ENCODE data around the gene ABCC1. TPM values are rescaled to one million over a fixed set of nuclear protein-coding genes. Genes with fewer than 3 reads are reported as not detected.
"Not testable (repeated sequence)": the region's sequence is repeated elsewhere in the genome, so short reads cannot be mapped to it uniquely, and the experiment has no call there.

ABCC1 gene
- total RNA-seq, 2 experiments from 2014 or later: 46.0 to 46.9 TPM

- DNase-seq (no peak), ATAC-seq (no peak)
- Mint-ChIP-seq H3K4me1 (ENCODE audit: low read depth) (no peaks in the 10 kb centered on the region), H3K4me3 (no peak overlapping the region), H3K36me3 (ENCODE audit: low read depth) (no peaks in the 10 kb centered on the region), H3K27me3 (ENCODE audit: low read depth) (peaks cover 8% of the 10 kb centered on the region), H3K27ac (no peak overlapping the region), H3K9me3 (ENCODE audit: insufficient read depth) (peaks cover 4% of the 10 kb centered on the region)
- ChIA-PET CTCF (no interaction called here), POLR2A (no interaction called here)
Measured at GRCh38 chr16:15919331-15919730, 30.1 kb upstream of the ABCC1 start.

- Mint-ChIP-seq H3K9me3 (ENCODE audit: insufficient read depth) (no peaks in the 10 kb centered on the region), H3K36me3 (ENCODE audit: low read depth) (no peaks in the 10 kb centered on the region), H3K4me1 (ENCODE audit: low read depth) (no peaks in the 10 kb centered on the region), H3K27ac (no peak overlapping the region), H3K27me3 (ENCODE audit: low read depth) (peaks cover 8% of the 10 kb centered on the region), H3K4me3 (no peak overlapping the region)
- no peak for DNase-seq
- ChIA-PET POLR2A (no interaction called here), CTCF (no interaction called here)
- ATAC-seq: no peak
Measured at GRCh38 chr16:15924996-15925395, 24.4 kb upstream of the ABCC1 start.

- Mint-ChIP-seq H3K27me3 (ENCODE audit: low read depth) (peaks cover 3% of the 10 kb centered on the region), H3K36me3 (ENCODE audit: low read depth) (no peaks in the 10 kb centered on the region), H3K4me1 (ENCODE audit: low read depth) (no peaks in the 10 kb centered on the region), H3K4me3 (no peak overlapping the region), H3K27ac (no peak overlapping the region), H3K9me3 (ENCODE audit: insufficient read depth) (no peaks in the 10 kb centered on the region)
- ATAC-seq (no peak), DNase-seq (no peak)
- CTCF ChIA-PET: no interaction called here
- POLR2A ChIA-PET: no interaction called here
Measured at GRCh38 chr16:15925631-15926030, 23.8 kb upstream of the ABCC1 start.

- Mint-ChIP-seq H3K36me3 (ENCODE audit: low read depth) (no peaks in the 10 kb centered on the region), H3K4me3 (no peak overlapping the region), H3K27me3 (ENCODE audit: low read depth) (peaks cover 4% of the 10 kb centered on the region), H3K9me3 (ENCODE audit: insufficient read depth) (no peaks in the 10 kb centered on the region), H3K27ac (no peak overlapping the region), H3K4me1 (ENCODE audit: low read depth) (no peaks in the 10 kb centered on the region)
- ChIA-PET POLR2A (no interaction called here), CTCF (no interaction called here)
- ATAC-seq (no peak), DNase-seq (no peak)
Measured at GRCh38 chr16:15928261-15929104, 20.9 kb upstream of the ABCC1 start.

- Mint-ChIP-seq H3K27ac (no peak overlapping the region), H3K27me3 (ENCODE audit: low read depth) (peaks cover 11% of the 10 kb centered on the region), H3K9me3 (ENCODE audit: insufficient read depth) (no peaks in the 10 kb centered on the region), H3K36me3 (ENCODE audit: low read depth) (no peaks in the 10 kb centered on the region), H3K4me3 (no peak overlapping the region), H3K4me1 (ENCODE audit: low read depth) (no peaks in the 10 kb centered on the region)
- DNase-seq (no peak), ATAC-seq (no peak)
- POLR2A ChIA-PET: no interaction called here
- CTCF ChIA-PET: no interaction called here
Measured at GRCh38 chr16:15932939-15933338, 16.5 kb upstream of the ABCC1 start.

GRCh38 chr16:15933781-15934180, 15.6 kb upstream of the ABCC1 start:
- ATAC-seq (no peak), DNase-seq (no peak)
- no peaks in the 10 kb centered on the region for H3K36me3 Mint-ChIP-seq (ENCODE audit: low read depth)
- ChIA-PET CTCF (no interaction called here), POLR2A (interaction anchor here (0.6 kb wide), 1 partner anchor 76 kb away, joined by 3 read pairs; no protein-coding TSS in a partner anchor)
- peaks cover 11% of the 10 kb centered on the region for H3K27me3 Mint-ChIP-seq (ENCODE audit: low read depth)
- no peaks in the 10 kb centered on the region for H3K9me3 Mint-ChIP-seq (ENCODE audit: insufficient read depth)
- no peak overlapping the region for H3K4me3 Mint-ChIP-seq
- H3K4me1 Mint-ChIP-seq (ENCODE audit: low read depth): no peaks in the 10 kb centered on the region
- no peak overlapping the region for H3K27ac Mint-ChIP-seq

GRCh38 chr16:15934991-15935390, 14.4 kb upstream of the ABCC1 start:
- Mint-ChIP-seq H3K36me3 (ENCODE audit: low read depth) (no peaks in the 10 kb centered on the region), H3K9me3 (ENCODE audit: insufficient read depth) (no peaks in the 10 kb centered on the region), H3K27ac (no peak overlapping the region), H3K4me1 (ENCODE audit: low read depth) (peaks cover 6% of the 10 kb centered on the region), H3K4me3 (no peak overlapping the region), H3K27me3 (ENCODE audit: low read depth) (peaks cover 11% of the 10 kb centered on the region)
- ChIA-PET POLR2A (no interaction called here), CTCF (no interaction called here)
- ATAC-seq (no peak), DNase-seq (no peak)

- ATAC-seq; H3K36me3 Mint-ChIP-seq (ENCODE audit: low read depth); H3K27ac Mint-ChIP-seq; H3K9me3 Mint-ChIP-seq (ENCODE audit: insufficient read depth); DNase-seq; H3K4me3 Mint-ChIP-seq; POLR2A ChIA-PET: not testable (repeated sequence)
- CTCF ChIA-PET: interaction anchor here (1.5 kb wide), 1 partner anchor 49 kb away, joined by 3 read pairs; the partner anchor contains the start of gene CEP20
- Mint-ChIP-seq H3K27me3 (ENCODE audit: low read depth) (peaks cover 11% of the 10 kb centered on the region), H3K4me1 (ENCODE audit: low read depth) (peaks cover 18% of the 10 kb centered on the region)
Measured at GRCh38 chr16:15936809-15937208, 12.6 kb upstream of the ABCC1 start.

- POLR2A ChIA-PET: no interaction called here
- H3K9me3 Mint-ChIP-seq (ENCODE audit: insufficient read depth): no peaks in the 10 kb centered on the region
- CTCF ChIA-PET: no interaction called here
- no peak for DNase-seq
- H3K4me3 Mint-ChIP-seq: no peak overlapping the region
- ATAC-seq: no peak
- peaks cover 31% of the 10 kb centered on the region for H3K4me1 Mint-ChIP-seq (ENCODE audit: low read depth)
- no peaks in the 10 kb centered on the region for H3K36me3 Mint-ChIP-seq (ENCODE audit: low read depth)
- no peak overlapping the region for H3K27ac Mint-ChIP-seq
- H3K27me3 Mint-ChIP-seq (ENCODE audit: low read depth): no peaks in the 10 kb centered on the region
Measured at GRCh38 chr16:15942931-15943690, 6.3 kb upstream of the ABCC1 start.

- DNase-seq (no peak), ATAC-seq (no peak)
- ChIA-PET CTCF (interaction anchor here (1.2 kb wide), 1 partner anchor 15 kb away, joined by 3 read pairs; no protein-coding TSS in a partner anchor), POLR2A (interaction anchor here (1.0 kb wide), 1 partner anchor 85 kb away, joined by 3 read pairs; no protein-coding TSS in a partner anchor)
- Mint-ChIP-seq H3K4me1 (ENCODE audit: low read depth) (peaks cover 27% of the 10 kb centered on the region), H3K9me3 (ENCODE audit: insufficient read depth) (no peaks in the 10 kb centered on the region), H3K36me3 (ENCODE audit: low read depth) (peaks cover 5% of the 10 kb centered on the region), H3K4me3 (no peak overlapping the region), H3K27me3 (ENCODE audit: low read depth) (no peaks in the 10 kb centered on the region), H3K27ac (peak overlapping the region; percentile 34)
Measured at GRCh38 chr16:15946257-15947044, 3.0 kb upstream of the ABCC1 start.

- DNase-seq: no peak
- POLR2A ChIA-PET: interaction anchor here (1.1 kb wide), 1 partner anchor 12 kb away, joined by 4 read pairs; no protein-coding TSS in a partner anchor
- Mint-ChIP-seq H3K27me3 (ENCODE audit: low read depth) (no peaks in the 10 kb centered on the region), H3K4me3 (no peak overlapping the region), H3K4me1 (ENCODE audit: low read depth) (peaks cover 30% of the 10 kb centered on the region), H3K27ac (no peak overlapping the region), H3K9me3 (ENCODE audit: insufficient read depth) (no peaks in the 10 kb centered on the region), H3K36me3 (ENCODE audit: low read depth) (peaks cover 13% of the 10 kb centered on the region)
- no peak for ATAC-seq
- CTCF ChIA-PET: no interaction called here
Measured at GRCh38 chr16:15947983-15948509, 1.4 kb upstream of the ABCC1 start.
